T-helper 1 cell treated with Interleukin-12 subunit alpha and Interleukin-12 subunit beta and Interleukin-4 antibody, amounts not matched to agents 30 μg/mL and 1 μg/mL, for 36 hours (primary cell): ENCODE results near the gene CFAP97D2.

Experiments
- H3K27ac Mint-ChIP-seq: one replicate; pipeline ENCODE4 v1.8.0; 2021; ENCODE audit warnings: mild to moderate bottlenecking, mixed read lengths
- H3K27me3 Mint-ChIP-seq: one replicate; pipeline ENCODE4 v1.8.0; 2021; ENCODE audit warnings: low read depth, mixed read lengths
- H3K36me3 Mint-ChIP-seq: one replicate; pipeline ENCODE4 v1.8.0; 2021; ENCODE audit warnings: low read depth, mixed read lengths
- H3K4me1 Mint-ChIP-seq: one replicate; pipeline ENCODE4 v1.8.0; 2021; ENCODE audit warnings: low read depth, mixed read lengths
- H3K4me3 Mint-ChIP-seq: one replicate; pipeline ENCODE4 v1.8.0; 2021; ENCODE audit warnings: mild to moderate bottlenecking, moderate library complexity, mixed read lengths
- H3K9me3 Mint-ChIP-seq: one replicate; pipeline ENCODE4 v1.8.0; 2021; ENCODE audit warnings: mixed read lengths

Gene CFAP97D2

DNA sequence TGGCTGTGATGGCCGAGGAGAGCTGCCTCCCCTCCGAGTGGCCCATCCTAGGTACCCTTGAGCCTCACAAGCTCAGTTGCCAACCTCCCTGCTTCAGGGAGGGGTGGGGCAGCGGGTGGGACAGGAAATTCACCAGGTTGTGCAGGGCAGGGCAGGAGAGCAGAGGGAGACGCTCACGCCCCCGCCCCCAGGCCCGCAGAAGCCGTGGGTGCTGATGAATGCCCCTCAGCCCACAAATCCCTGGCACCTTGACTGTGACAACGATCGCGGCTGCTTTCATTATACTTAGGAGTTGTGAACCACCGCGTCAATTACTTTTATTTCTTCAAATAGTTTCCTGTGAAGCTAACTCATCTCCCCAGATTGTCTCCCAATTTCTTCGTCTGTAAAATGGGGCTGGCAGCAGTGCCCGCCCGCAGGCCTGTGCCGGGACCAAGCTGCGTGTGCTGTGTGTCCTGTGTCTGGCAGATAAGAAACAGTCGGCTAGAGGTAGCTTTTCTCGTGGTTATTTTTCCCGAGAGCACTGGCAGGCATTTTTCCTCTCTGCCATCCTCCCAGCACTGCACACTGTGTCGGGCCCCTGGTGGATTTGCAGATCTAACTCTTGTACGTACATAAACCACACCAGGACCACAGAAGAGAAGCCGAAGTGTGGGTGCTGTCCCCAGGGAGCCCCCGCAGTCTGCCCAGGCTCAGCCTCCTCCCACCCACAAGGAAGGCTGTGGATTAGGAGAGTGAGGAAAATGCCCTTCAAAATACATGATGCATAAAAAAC is 38.7 kb upstream of the CFAP97D2 start:
- Mint-ChIP-seq H3K4me1 (peaks cover 14% of the 10 kb centered on the region), H3K9me3 (peaks cover 3% of the 10 kb centered on the region), H3K27me3 (peaks cover 4% of the 10 kb centered on the region), H3K4me3 (no peak overlapping the region), H3K27ac (no peak overlapping the region), H3K36me3 (no peaks in the 10 kb centered on the region)

- Mint-ChIP-seq H3K27me3 (peaks cover 4% of the 10 kb centered on the region), H3K4me3 (no peak overlapping the region), H3K9me3 (peaks cover 3% of the 10 kb centered on the region), H3K4me1 (peaks cover 18% of the 10 kb centered on the region), H3K36me3 (peaks cover 2% of the 10 kb centered on the region), H3K27ac (no peak overlapping the region)
Observed at GRCh38 chr13:114140906-114141250, 38.2 kb upstream of the CFAP97D2 start.

DNA sequence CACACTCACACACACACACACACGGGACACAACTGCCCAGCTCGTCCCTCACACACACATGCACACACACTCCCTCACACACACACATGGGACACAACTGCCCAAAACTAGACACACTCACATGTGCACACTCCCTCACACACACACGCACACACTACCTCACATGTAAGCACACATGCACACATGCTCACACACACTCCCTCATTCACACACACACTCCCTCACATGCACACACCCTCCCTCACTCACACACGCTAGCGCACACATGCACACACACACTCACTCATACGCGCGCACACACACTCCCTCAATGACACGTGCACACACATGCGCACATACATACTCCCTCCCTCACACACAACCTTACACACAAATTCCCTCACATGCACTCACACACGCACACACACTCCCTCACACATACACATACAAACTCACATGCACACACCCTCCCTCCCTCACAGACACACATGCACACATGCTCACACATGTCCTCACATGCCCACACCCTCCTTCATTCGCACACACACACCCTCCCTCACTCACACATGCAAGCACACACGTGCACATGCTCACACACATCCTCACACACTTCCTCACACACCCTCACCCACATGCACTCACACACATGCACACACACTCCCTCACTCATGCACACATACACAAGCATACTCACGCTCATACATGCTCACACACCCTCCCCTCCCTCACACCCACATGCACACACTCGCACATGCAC is 37.6 kb upstream of the CFAP97D2 start:
- Mint-ChIP-seq H3K4me3 (no peak overlapping the region), H3K27me3 (peaks cover under 1% of the 10 kb centered on the region), H3K4me1 (peaks cover 24% of the 10 kb centered on the region), H3K36me3 (peaks cover 7% of the 10 kb centered on the region), H3K27ac (no peak overlapping the region), H3K9me3 (peaks cover 3% of the 10 kb centered on the region)

DNA sequence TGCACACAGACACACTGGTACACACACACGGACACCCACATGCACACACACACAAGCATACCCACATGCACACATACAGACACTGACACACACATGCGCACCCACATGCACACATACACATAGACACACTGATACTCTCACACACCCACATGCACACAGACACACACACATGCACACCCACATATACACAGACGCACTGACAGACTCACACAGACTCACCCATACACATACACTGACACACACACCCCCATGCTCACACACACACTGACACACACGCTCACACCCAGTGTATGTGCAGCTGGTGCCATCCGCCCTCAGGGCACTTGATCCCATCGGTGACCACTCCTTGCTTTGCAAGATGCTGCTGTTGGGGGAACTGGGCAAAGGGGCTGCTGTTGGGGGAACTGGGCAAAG is 36.9 kb upstream of the CFAP97D2 start:
- Mint-ChIP-seq H3K27me3 (no peaks in the 10 kb centered on the region), H3K36me3 (peaks cover 13% of the 10 kb centered on the region), H3K4me3 (no peak overlapping the region), H3K4me1 (peaks cover 31% of the 10 kb centered on the region), H3K27ac (no peak overlapping the region), H3K9me3 (peaks cover 3% of the 10 kb centered on the region)

DNA sequence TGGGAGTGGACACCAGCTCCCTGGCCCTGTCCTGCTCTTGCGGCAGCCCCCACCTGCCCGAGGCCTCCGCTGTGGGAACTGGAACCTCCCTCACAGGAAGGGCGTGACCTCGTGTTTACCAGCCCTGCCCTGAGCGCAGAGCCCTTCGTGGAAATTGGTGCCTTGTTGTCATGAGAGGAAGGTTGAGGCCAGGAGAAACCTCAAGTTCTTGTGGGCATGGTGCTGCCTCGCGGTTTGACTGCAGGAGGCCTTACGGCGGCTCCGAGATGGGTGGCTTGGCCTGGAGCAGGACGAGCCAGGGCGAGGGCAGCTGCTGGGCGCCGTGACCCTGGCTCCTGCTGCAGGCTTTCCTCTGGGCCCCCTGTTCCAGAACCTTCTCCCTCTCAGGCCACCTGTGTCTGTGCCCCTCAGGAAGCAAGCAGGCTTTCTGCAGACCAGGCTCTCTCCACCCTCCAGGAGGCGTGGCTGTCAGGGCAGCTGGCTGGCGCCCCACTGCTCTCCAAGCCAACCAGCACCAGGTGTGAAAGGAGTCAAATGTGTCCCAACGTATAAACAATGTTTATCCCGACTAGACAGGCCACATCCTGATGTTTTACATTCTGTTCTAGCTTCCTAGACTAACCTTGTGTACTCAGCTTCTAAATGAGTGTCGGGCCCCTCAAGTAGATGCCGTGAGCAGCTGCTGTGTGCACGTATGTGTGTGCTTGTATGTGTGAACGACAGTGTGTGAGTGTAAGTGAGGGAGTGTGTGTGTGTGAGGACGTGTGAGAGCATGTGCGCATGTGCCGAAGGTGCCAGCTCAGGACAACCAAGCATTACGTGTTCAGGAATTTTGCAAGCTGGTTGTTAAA is 36.2 kb upstream of the CFAP97D2 start:
- H3K4me1 Mint-ChIP-seq: peaks cover 30% of the 10 kb centered on the region
- H3K27me3 Mint-ChIP-seq: no peaks in the 10 kb centered on the region
- no peak overlapping the region for H3K27ac Mint-ChIP-seq

DNA sequence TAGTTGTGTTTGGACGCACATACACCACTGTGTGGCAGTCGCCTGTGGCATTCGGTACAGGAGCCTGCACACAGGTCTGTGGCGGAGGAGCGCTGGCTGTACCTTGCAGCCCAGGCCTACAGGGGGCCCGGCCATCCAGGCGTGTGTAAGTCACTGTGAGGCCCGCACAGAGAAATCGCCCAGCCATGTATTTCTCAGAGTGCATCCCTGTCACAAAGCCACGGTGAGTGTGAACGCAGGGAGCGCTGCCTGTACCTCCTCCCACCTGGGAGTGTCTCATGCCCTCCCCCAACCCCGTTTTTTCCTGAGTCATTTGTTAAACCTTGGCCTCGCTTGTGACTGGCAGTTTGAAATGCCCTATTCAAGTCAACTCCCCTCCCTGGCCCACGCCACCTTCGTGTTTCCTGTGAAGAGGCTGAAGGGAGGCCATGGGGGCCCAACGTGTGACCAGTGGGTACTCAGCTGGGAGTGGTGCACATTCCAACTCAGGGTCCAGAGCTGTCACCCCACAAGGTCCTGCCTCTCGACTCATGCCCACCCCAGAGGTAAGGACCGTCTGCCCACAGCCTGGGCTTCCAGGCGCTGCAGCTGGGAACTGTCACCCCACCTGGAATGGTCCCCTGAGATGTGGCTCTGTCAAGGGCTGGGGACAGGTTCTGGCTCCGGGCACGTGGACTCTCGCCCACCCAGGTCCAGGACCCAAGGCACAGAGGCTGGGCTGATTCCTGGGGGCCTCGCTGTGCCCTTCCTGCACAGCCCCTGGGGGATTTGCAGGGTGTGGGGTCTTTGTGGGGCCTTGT is 35.1 kb upstream of the CFAP97D2 start:
- Mint-ChIP-seq H3K4me1 (peaks cover 41% of the 10 kb centered on the region), H3K36me3 (peaks cover 13% of the 10 kb centered on the region), H3K27me3 (no peaks in the 10 kb centered on the region), H3K27ac (peak overlapping the region; percentile 39), H3K9me3 (no peaks in the 10 kb centered on the region), H3K4me3 (no peak overlapping the region)

More for the DNA sequence above, 36.2 kb upstream of the CFAP97D2 start:
- Mint-ChIP-seq H3K36me3 (peaks cover 13% of the 10 kb centered on the region), H3K9me3 (peaks cover under 1% of the 10 kb centered on the region), H3K4me3 (no peak overlapping the region)

DNA sequence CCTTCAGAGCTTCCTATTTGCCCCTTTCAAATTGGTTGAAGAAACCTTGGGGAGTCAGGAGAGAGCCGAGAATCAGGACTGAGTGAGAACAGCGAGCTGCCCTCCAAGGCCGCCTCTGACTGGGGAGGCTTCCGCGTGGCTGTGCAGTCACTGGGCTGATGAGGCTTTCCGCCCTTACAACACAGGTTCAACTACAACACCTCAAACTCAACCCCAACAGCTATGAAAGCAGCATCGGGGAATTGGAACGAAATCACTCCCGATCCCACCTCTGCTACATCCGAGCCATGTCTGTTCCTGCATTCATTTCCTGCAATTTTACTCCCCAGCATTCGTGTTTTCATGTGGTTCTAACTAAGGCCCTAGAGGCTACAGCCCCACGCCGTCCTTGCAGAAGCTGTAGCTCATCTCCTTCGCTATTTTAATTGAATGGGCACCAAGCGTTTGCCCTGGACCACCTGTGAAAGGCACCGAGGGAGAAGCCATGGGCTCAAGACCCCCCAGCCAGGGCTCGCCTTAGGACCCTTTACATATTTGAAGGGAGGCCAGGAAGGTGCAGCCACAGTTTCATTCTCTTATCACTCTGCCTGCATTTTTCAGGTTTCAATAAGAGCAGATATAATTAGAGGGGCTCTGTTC is 34.3 kb upstream of the CFAP97D2 start:
- H3K4me3 Mint-ChIP-seq: peak overlapping the region; percentile 44

DNA sequence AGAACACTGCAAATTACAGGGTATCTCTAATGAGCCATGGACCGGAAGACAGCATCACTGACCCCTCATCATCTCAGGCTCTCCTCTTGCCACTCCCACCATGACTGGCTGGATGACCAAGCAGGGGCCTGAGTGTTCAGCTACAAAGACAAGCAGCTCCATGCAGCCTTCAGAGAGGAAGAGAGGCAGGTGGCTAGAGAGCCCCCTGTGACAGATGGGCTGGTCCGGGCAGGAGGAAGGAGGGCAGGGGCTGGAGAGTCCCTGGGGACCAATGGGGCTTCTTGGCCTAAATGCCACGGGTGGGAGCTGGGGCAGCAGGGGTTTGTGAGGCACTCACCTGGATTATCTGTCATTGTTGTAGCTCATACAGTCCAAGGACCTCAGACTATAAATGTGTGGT is 33.8 kb upstream of the CFAP97D2 start:
- Mint-ChIP-seq H3K36me3 (peaks cover 14% of the 10 kb centered on the region), H3K27me3 (no peaks in the 10 kb centered on the region), H3K4me1 (peaks cover 47% of the 10 kb centered on the region), H3K27ac (peak overlapping the region; percentile 38), H3K9me3 (no peaks in the 10 kb centered on the region), H3K4me3 (peak overlapping the region; percentile 44)

More for the DNA sequence above, 34.3 kb upstream of the CFAP97D2 start:
- Mint-ChIP-seq H3K4me1 (peaks cover 47% of the 10 kb centered on the region), H3K27me3 (no peaks in the 10 kb centered on the region), H3K9me3 (no peaks in the 10 kb centered on the region), H3K36me3 (peaks cover 14% of the 10 kb centered on the region), H3K27ac (peak overlapping the region; percentile 38)

DNA sequence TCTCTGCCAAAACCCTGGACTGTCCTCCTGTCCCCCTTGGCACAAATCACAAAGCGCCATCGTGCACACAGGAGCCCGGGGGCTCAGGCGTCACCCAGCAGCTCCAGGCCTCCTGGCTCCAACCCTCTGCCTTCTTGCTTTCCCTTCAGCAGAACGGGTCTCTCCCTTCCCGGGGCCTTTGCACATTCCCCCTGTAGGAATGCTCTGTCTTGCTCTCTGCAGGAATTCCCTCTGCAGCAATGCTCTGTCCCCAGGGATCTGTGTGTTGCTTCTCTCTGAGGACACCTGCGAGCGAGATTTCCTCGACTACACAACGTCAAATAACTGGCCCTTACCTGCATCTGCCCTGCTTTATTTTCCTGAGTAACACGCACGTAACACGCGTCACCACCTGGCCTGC is 33.3 kb upstream of the CFAP97D2 start:
- Mint-ChIP-seq H3K27me3 (no peaks in the 10 kb centered on the region), H3K4me3 (peak overlapping the region; percentile 66), H3K9me3 (no peaks in the 10 kb centered on the region), H3K4me1 (peaks cover 52% of the 10 kb centered on the region), H3K27ac (peak overlapping the region; percentile 81), H3K36me3 (peaks cover 14% of the 10 kb centered on the region)

DNA sequence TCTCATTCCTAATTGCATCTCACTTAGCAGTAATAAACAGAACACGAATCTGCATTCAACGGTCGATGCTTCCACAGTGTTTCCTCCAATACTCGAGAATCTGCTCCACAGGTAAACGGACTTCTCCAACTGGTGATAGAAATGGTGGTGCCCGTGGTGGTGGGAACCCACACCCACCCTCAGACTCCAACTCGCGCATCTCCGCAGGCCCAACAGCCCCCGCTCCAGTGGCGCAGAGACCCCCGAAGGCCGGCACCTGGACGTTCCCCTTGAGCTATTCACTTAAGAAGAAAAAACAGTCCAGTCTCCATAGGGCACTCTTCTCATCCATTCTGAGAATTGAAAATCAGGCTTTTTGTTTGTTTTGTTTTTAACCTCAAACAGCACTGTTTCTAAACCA is 32.9 kb upstream of the CFAP97D2 start:
- Mint-ChIP-seq H3K9me3 (no peaks in the 10 kb centered on the region), H3K27me3 (no peaks in the 10 kb centered on the region), H3K27ac (peak overlapping the region; percentile 81), H3K4me3 (peak overlapping the region; percentile 66), H3K36me3 (peaks cover 14% of the 10 kb centered on the region), H3K4me1 (peaks cover 57% of the 10 kb centered on the region)

DNA sequence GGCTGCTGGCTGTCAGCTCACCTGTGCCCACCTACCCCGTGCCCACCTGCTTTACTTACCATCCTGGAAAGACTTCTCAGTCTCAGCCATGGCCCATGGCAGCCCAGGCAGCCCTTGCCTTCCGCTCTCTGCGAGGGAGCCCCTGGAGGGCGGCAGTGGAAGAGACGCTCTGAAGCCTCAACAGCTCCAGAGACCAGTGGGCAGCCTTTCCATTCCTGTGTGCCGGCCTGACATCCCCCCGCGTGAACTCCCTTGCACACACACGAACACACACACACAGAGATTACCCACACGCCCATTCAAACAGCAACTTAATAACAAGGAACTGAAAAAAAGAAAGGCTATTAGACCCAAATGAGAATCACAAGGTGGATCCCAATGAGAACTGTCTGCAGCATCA is 32.4 kb upstream of the CFAP97D2 start:
- H3K36me3 Mint-ChIP-seq: peaks cover 15% of the 10 kb centered on the region
- H3K27ac Mint-ChIP-seq: peak overlapping the region; percentile 81
- H3K4me1 Mint-ChIP-seq: peaks cover 61% of the 10 kb centered on the region

GRCh38 chr13:114147803-114148520 is 31.1 kb upstream of the CFAP97D2 start:
- H3K4me1 Mint-ChIP-seq: peaks cover 68% of the 10 kb centered on the region

More for the DNA sequence above, 32.4 kb upstream of the CFAP97D2 start:
- Mint-ChIP-seq H3K27me3 (no peaks in the 10 kb centered on the region), H3K9me3 (no peaks in the 10 kb centered on the region), H3K4me3 (peak overlapping the region; percentile 66)

DNA sequence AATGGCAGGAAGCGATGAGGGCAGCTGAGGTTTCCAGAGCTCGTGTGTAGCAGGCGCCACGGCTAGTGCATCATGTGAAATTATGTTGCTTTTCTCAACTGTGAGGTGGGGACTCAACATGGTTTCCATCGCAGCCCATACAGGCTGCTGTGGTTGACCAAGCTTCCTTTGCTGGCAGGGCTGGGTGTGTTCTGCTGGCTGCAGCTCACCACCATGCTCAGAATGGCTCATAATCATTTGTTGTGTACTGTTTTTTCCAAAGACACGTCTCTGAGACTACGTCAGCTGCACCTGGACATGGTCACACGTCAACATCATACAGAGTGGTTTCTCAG is 30.6 kb upstream of the CFAP97D2 start:
- Mint-ChIP-seq H3K27me3 (peaks cover 1% of the 10 kb centered on the region), H3K4me3 (peak overlapping the region; percentile 50), H3K4me1 (peaks cover 70% of the 10 kb centered on the region), H3K36me3 (peaks cover 17% of the 10 kb centered on the region), H3K27ac (peak overlapping the region; percentile 86), H3K9me3 (peaks cover 2% of the 10 kb centered on the region)

More at GRCh38 chr13:114147803-114148520, 31.1 kb upstream of the CFAP97D2 start:
- H3K27ac Mint-ChIP-seq: peak overlapping the region; percentile 86
- H3K4me3 Mint-ChIP-seq: peak overlapping the region; percentile 50
- H3K27me3 Mint-ChIP-seq: no peaks in the 10 kb centered on the region
- peaks cover 15% of the 10 kb centered on the region for H3K36me3 Mint-ChIP-seq
- H3K9me3 Mint-ChIP-seq: no peaks in the 10 kb centered on the region
